HepG2 (cell line): ENCODE measurements around the gene FAM20C. TPM values are rescaled to one million over a fixed set of nuclear protein-coding genes. Genes with fewer than 3 reads are reported as not detected.
A peak's percentile ranks its signal among the peaks of the same experiment; 100 is the strongest.

Source experiments
- ARNT2 ChIP-seq: sonication (generic); formaldehyde crosslinking; IDR thresholded peaks from 2 replicates; pipeline ENCODE4 v1.8.0; 2022; ENCODE audit warnings: mild to moderate bottlenecking, low read depth, missing genetic modification reagents, moderate library complexity
- ATF4 ChIP-seq, 2 experiments: fragments of 450-650 bp in 1 of 2; sonication (generic) in 1 of 2; formaldehyde crosslinking; IDR thresholded peaks; 2 replicates each; pipeline versions ENCODE4 v1.5.0 to v1.8.0; 2020 to 2022; ENCODE audit warnings: mild to moderate bottlenecking in 1 of 2, missing genetic modification reagents in 1 of 2
- ATF5 ChIP-seq: sonication (generic); formaldehyde crosslinking; IDR thresholded peaks from 2 replicates; pipeline ENCODE4 v1.4.0; 2020; ENCODE audit warnings: mild to moderate bottlenecking, low read depth, missing genetic modification reagents
- HMG20B ChIP-seq: conservative IDR thresholded peaks from 2 replicates; pipeline ENCODE4 v1.6.1; 2016; ENCODE audit warnings: missing genetic modification reagents, missing compliant biosample characterization
- KMT2A ChIP-seq: sonication (generic); formaldehyde crosslinking; IDR thresholded peaks from 2 replicates; pipeline ENCODE4 v1.4.0; 2020; ENCODE audit warnings: missing genetic modification reagents
- MIER3 ChIP-seq: IDR thresholded peaks from 2 replicates; pipeline ENCODE4 v1.6.1; 2016; ENCODE audit warnings: missing compliant biosample characterization, borderline replicate concordance
- NBN ChIP-seq: fragments of 450-650 bp; conservative IDR thresholded peaks from 2 replicates; pipeline ENCODE4 v1.6.1; 2017
- NFIC ChIP-seq: IDR thresholded peaks from 2 replicates; pipeline ENCODE4 v1.6.1; 2012; ENCODE audit warnings: mild to moderate bottlenecking, low read length, inconsistent platforms
- NR2C2 ChIP-seq: sonication (generic); formaldehyde crosslinking; IDR thresholded peaks from 2 replicates; pipeline ENCODE4 v1.4.0; 2020; ENCODE audit warnings: missing genetic modification reagents, mild to moderate bottlenecking, moderate library complexity, borderline replicate concordance
- PRDM4 ChIP-seq: sonication (generic); formaldehyde crosslinking; IDR thresholded peaks from 2 replicates; pipeline ENCODE4 v1.9.0; 2021; ENCODE audit warnings: missing genetic modification reagents, borderline replicate concordance
- RARA ChIP-seq: IDR thresholded peaks from 2 replicates; pipeline ENCODE4 v1.6.1; 2016; ENCODE audit warnings: missing genetic modification reagents, missing compliant biosample characterization
- REL ChIP-seq: sonication (generic); formaldehyde crosslinking; conservative IDR thresholded peaks from 2 replicates; pipeline ENCODE4 v1.8.0; 2022; ENCODE audit warnings: mild to moderate bottlenecking, missing genetic modification reagents, moderate library complexity
- RXRA ChIP-seq: sonication (generic); formaldehyde crosslinking; IDR thresholded peaks from 2 replicates; pipeline ENCODE4 v1.5.1; 2020; ENCODE audit warnings: missing genetic modification reagents
- SALL2 ChIP-seq: sonication (generic); formaldehyde crosslinking; IDR thresholded peaks from 2 replicates; pipeline ENCODE4 v1.8.1; 2023; ENCODE audit warnings: mild to moderate bottlenecking, missing genetic modification reagents, inconsistent platforms
- SP4 ChIP-seq: sonication (generic); formaldehyde crosslinking; IDR thresholded peaks from 2 replicates; pipeline ENCODE4 v1.8.1; 2023; ENCODE audit warnings: mild to moderate bottlenecking, missing genetic modification reagents
- SPEN ChIP-seq: sonication (generic); formaldehyde crosslinking; IDR thresholded peaks from 2 replicates; pipeline ENCODE4 v1.5.1; 2020; ENCODE audit warnings: low read depth, mild to moderate bottlenecking, missing genetic modification reagents
- STAT5B ChIP-seq: sonication (generic); formaldehyde crosslinking; IDR thresholded peaks from 2 replicates; pipeline ENCODE4 v1.4.0; 2020; ENCODE audit warnings: missing genetic modification reagents
- XRCC5 ChIP-seq: fragments of 200-400 bp; formaldehyde crosslinking; optimal IDR thresholded peaks from 2 replicates; pipeline ENCODE3; 2017; ENCODE audit warnings: mild to moderate bottlenecking, low read length
- ZBTB42 ChIP-seq: sonication (generic); formaldehyde crosslinking; IDR thresholded peaks from 2 replicates; pipeline ENCODE4 v1.5.0; 2020; ENCODE audit warnings: mild to moderate bottlenecking, missing genetic modification reagents
- ZNF121 ChIP-seq: sonication (generic); formaldehyde crosslinking; IDR thresholded peaks from 2 replicates; pipeline ENCODE4 v1.5.0; 2020; ENCODE audit warnings: mild to moderate bottlenecking, missing genetic modification reagents
- ZNF124 ChIP-seq: sonication (generic); formaldehyde crosslinking; IDR thresholded peaks from 2 replicates; pipeline ENCODE4 v1.4.0; 2020; ENCODE audit warnings: missing genetic modification reagents
- ZNF138 ChIP-seq: sonication (generic); formaldehyde crosslinking; IDR thresholded peaks from 2 replicates; pipeline ENCODE4 v1.5.0; 2020; ENCODE audit warnings: mild to moderate bottlenecking, low read depth, missing genetic modification reagents
- ZNF234 ChIP-seq: sonication (generic); formaldehyde crosslinking; conservative IDR thresholded peaks from 2 replicates; pipeline ENCODE4 v1.5.1; 2020; ENCODE audit warnings: mild to moderate bottlenecking, missing genetic modification reagents
- ZNF296 ChIP-seq: sonication (generic); formaldehyde crosslinking; conservative IDR thresholded peaks from 2 replicates; pipeline ENCODE4 v1.5.0; 2020; ENCODE audit warnings: mild to moderate bottlenecking, missing genetic modification reagents
- ZNF501 ChIP-seq: sonication (generic); formaldehyde crosslinking; IDR thresholded peaks from 2 replicates; pipeline ENCODE4 v1.5.1; 2020; ENCODE audit warnings: mild to moderate bottlenecking, moderate library complexity, missing genetic modification reagents
- ZNF792 ChIP-seq: IDR thresholded peaks from 2 replicates; pipeline ENCODE4 v1.6.1; 2016
- ZNF816 ChIP-seq: sonication (generic); formaldehyde crosslinking; IDR thresholded peaks from 2 replicates; pipeline ENCODE4 v1.8.0; 2022; ENCODE audit warnings: missing genetic modification reagents, mild to moderate bottlenecking, borderline replicate concordance
- ZNF879 ChIP-seq: sonication (generic); formaldehyde crosslinking; IDR thresholded peaks from 2 replicates; pipeline ENCODE4 v1.8.1; 2023; ENCODE audit warnings: missing genetic modification reagents
- polyA plus RNA-seq, 8 experiments: library from polyadenylated mRNA; depleted of rRNA in 3 of 8; stranded (reverse) in 7 of 8; unstranded in 1 of 8; fragments of >200 nt; fragmentation: Illumina TruSeq in 4 of 8; extraction: Trizol in 4 of 8; gene quantifications; 2 replicates each; pipeline versions ENCODE4 v1.2.1 to v1.2.3, GENCODE V29; 2011 to 2016; ENCODE audit warnings: low read depth in 4 of 8, missing spikeins in 1 of 8, mixed read lengths in 1 of 8; ENCODE audit not compliant: insufficient read depth in 1 of 8
- total RNA-seq, 5 experiments: library from RNA; depleted of rRNA; stranded (reverse); fragments of >200 nt; fragmentation: Illumina TruSeq; extraction: Trizol; gene quantifications; 2 replicates each; pipeline ENCODE4 v1.2.3, GENCODE V29; 2016; ENCODE audit warnings: low read depth in 1 of 5
- TF ChIP-seq, protein P1 (sequence below): sonication (generic); formaldehyde crosslinking; IDR thresholded peaks from 2 replicates; pipeline ENCODE4 v1.8.0; 2023; ENCODE audit warnings: mild to moderate bottlenecking, missing genetic modification reagents

The FAM20C gene
- total and polyA plus RNA-seq, 2 of the 13 experiments (the other 11 are each of a cell fraction or from before 2014, with no cell fraction given), result 11.9 to 19.9 TPM

DNA sequence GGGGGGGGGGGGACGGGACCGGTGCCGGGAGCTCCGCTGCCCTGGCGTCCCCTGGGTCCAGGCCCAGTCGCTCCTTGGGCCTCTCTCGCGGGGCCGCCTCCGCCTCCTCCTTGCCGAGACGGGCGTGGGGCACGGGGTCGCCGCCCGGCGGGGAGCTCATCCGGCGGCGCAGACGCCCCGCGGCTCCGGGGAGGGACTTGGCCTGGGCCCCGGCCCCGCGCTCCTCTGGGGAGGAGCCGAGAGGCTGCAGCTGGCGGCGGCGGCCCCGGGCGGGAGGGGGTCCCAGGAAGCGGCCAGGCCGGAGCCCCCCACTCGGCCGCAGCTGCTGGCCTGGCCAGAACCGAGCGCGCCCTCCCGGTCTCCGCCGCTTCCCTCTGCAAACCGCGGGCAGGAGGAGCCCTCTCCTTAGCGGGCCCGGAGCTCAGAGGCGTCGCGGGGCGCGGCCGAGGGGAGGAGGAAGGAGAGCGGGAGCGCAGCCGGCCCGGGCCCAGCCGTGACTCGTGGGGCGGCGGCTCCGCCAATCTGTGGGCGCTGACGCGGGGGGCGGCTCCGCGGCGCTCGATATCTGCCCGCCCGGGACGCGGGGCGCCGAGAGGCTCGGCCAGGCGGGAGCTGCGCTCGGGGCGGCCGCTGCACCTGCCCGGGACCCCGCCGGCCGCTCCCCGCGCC, at the start of gene FAM20C (continued):
- TF ChIP-seq PRDM4 (CRISPR knock-in tag) (no peak), REL (0 out of 2 replicates have a peak, but pooled peaks have one; percentile 16), NFIC (no peak), KMT2A (CRISPR knock-in tag) (no peak), ZNF234 (no peak), ZNF124 (CRISPR knock-in tag) (no peak), XRCC5 (no peak), ZNF121 (CRISPR knock-in tag) (no peak), NR2C2 (CRISPR knock-in tag) (no peak), HMG20B (CRISPR knock-in tag) (no peak), ZNF296 (CRISPR knock-in tag) (no peak), RXRA (CRISPR knock-in tag) (no peak), ATF4 (CRISPR knock-in tag; IDR thresholded peaks at IDR 0.05) (no peak), ZNF501 (CRISPR knock-in tag) (no peak), ZBTB42 (CRISPR knock-in tag) (no peak), ZNF138 (CRISPR knock-in tag) (no peak), SP4 (CRISPR knock-in tag) (no peak), RARA (CRISPR knock-in tag) (no peak), SALL2 (CRISPR knock-in tag) (no peak; the same call in 1 of the 2 replicates), NBN (no peak), ZNF816 (no peak), ZNF879 (CRISPR knock-in tag) (0 out of 2 replicates have a peak, but pooled peaks have one; percentile 45), SPEN (CRISPR knock-in tag) (no peak), ATF5 (CRISPR knock-in tag) (no peak), ZNF792 (CRISPR knock-in tag) (no peak), ARNT2 (no peak), STAT5B (CRISPR knock-in tag) (no peak), MIER3 (CRISPR knock-in tag) (no peak)
- TF ChIP-seq, protein P1, sequence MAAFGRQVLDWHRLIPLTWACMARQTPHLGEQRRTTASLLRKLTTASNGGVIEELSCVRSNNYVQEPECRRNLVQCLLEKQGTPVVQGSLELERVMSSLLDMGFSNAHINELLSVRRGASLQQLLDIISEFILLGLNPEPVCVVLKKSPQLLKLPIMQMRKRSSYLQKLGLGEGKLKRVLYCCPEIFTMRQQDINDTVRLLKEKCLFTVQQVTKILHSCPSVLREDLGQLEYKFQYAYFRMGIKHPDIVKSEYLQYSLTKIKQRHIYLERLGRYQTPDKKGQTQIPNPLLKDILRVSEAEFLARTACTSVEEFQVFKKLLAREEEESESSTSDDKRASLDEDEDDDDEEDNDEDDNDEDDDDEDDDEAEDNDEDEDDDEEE (CRISPR knock-in tag), result no peak
